ENCODE results near the gene TAF11L2. TPM values are rescaled to one million over a fixed set of nuclear protein-coding genes. Genes with fewer than 3 reads are reported as not detected.

Gene TAF11L2
- not detected for total RNA-seq

GRCh38 chr5:17497931-17498330, at the start of gene TAF11L2:
TAF11L2 (plus strand) TSS chr5:17498231.

GRCh38 chr5:17518067-17518466, 20.0 kb downstream of the TAF11L2 start, which contains the start of gene TAF11L3:
TAF11L3 (plus strand) TSS chr5:17518367.

GRCh38 chr5:17521501-17521900, 23.5 kb downstream of the TAF11L2 start, which contains the start of gene TAF11L4:
TAF11L4 (plus strand) TSS chr5:17521801.

DNA sequence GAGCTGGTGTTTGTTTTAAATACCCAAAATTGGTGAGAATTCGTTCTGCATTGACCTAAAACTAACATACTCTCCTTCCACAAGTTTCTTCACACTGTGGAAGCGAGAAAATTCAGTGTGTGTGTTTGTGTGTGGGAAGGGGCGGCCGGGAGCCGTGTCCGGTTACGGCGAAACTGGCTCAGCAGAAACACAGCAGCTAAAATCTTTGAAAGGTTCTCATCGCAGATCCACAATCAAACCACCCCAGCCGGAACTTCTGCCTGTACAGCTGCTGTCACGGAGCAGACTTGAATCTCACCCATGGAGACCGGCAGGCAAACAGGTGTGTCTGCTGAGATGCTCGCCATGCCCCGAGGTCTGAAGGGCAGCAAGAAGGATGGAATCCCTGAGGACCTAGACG, 26.9 kb downstream of the TAF11L2 start, which contains the start of gene TAF11L5:
TSS of gene TAF11L5 (plus strand) at position 301 of the 400 bp plus-strand sequence.

DNA sequence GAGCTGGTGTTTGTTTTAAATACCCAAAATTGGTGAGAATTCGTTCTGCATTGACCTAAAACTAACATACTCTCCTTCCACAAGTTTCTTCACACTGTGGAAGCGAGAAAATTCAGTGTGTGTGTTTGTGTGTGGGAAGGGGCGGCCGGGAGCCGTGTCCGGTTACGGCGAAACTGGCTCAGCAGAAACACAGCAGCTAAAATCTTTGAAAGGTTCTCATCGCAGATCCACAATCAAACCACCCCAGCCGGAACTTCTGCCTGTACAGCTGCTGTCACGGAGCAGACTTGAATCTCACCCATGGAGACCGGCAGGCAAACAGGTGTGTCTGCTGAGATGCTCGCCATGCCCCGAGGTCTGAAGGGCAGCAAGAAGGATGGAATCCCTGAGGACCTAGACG, 30.3 kb downstream of the TAF11L2 start, which contains the start of gene TAF11L6:
TSS of gene TAF11L6 (plus strand) at position 301 of the 400 bp plus-strand sequence.

Other genes with a start within 250 kb of the TAF11L2 start
- gene TAF11L3, start 20.1 kb downstream of the TAF11L2 start, total RNA-seq = not detected
- gene TAF11L4, start 23.6 kb downstream of the TAF11L2 start, total RNA-seq = not detected
- gene TAF11L5, start 27.0 kb downstream of the TAF11L2 start, total RNA-seq = not detected
- gene TAF11L6, start 30.4 kb downstream of the TAF11L2 start, total RNA-seq = not detected
- not detected for gene TAF11L7, start 87.5 kb downstream of the TAF11L2 start, total RNA-seq
- not detected for gene TAF11L8, start 92.7 kb downstream of the TAF11L2 start, total RNA-seq
- gene TAF11L9, start 96.2 kb downstream of the TAF11L2 start, total RNA-seq = not detected
- gene TAF11L10, start 99.6 kb downstream of the TAF11L2 start, total RNA-seq = not detected
- gene TAF11L11, start 106.0 kb downstream of the TAF11L2 start, total RNA-seq = not detected
- gene TAF11L12, start 112.2 kb downstream of the TAF11L2 start, total RNA-seq = not detected
- not detected for gene TAF11L13, start 133.9 kb downstream of the TAF11L2 start, total RNA-seq
- not detected for gene TAF11L14, start 136.2 kb downstream of the TAF11L2 start, total RNA-seq